ENCODE data around the gene CLDN11. TPM values are rescaled to one million over a fixed set of nuclear protein-coding genes. Genes with fewer than 3 reads are reported as not detected.

Gene CLDN11
- total and polyA plus RNA-seq, 2 donors (not counting 1 experiment from before 2014, with no cell fraction given) = 131 to 316 TPM

DNA sequence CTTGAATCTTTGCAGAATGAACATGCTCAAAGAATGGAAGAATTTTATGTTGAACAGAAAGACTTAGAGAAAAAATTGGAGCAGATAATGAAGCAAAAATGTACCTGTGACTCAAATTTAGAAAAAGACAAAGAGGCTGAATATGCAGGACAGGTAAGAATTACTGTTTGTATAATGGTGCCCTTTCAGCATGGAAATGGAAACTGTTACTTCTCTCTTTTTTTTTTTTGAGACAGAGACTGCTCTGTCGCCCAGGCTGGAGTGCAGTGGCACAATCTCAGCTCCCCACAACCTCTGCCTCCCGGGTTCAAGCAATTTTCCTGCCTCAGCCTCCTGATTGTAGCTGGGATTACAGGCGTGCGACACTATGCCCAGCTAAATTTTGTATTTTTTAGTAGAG is 27.6 kb upstream of the CLDN11 start:
- no peak for DNase-seq (ENCODE audit: low read depth in 2 of 2)
- Histone ChIP-seq H3K4me3 (replicated peaks in 1 of 4; ENCODE audit: control extremely low read depth in 1 of 4, insufficient read depth in 1 of 4, low read depth in 3 of 4, low read length in 4 of 4) (no peak overlapping the region), H3K4me2 (ENCODE audit: extremely low read depth, insufficient read depth, low read length) (no peak overlapping the region), H3K9ac (ENCODE audit: insufficient read depth, low read length) (no peak overlapping the region), H2AFZ (ENCODE audit: low read length) (no peak overlapping the region), H3K36me3 (ENCODE audit: control insufficient read depth, insufficient read depth, low read length) (peaks cover 2% of the 10 kb centered on the region), H4K20me1 (ENCODE audit: control insufficient read depth, extremely low read depth, insufficient read depth, low read length) (no peaks in the 10 kb centered on the region), H3K4me1 (ENCODE audit: control insufficient read depth, extremely low read depth, insufficient read depth, low read length) (no peaks in the 10 kb centered on the region), H3K27me3 (ENCODE audit: control insufficient read depth, insufficient read depth, low read length) (no peaks in the 10 kb centered on the region), H3K79me2 (ENCODE audit: control insufficient read depth, insufficient read depth, low read length) (no peaks in the 10 kb centered on the region), H3K9me3 (ENCODE audit: control insufficient read depth, insufficient read depth, low read depth, low read length) (no peaks in the 10 kb centered on the region), H3K27ac (ENCODE audit: insufficient read depth, low read length) (no peak overlapping the region)
- TF ChIP-seq, protein P1, sequence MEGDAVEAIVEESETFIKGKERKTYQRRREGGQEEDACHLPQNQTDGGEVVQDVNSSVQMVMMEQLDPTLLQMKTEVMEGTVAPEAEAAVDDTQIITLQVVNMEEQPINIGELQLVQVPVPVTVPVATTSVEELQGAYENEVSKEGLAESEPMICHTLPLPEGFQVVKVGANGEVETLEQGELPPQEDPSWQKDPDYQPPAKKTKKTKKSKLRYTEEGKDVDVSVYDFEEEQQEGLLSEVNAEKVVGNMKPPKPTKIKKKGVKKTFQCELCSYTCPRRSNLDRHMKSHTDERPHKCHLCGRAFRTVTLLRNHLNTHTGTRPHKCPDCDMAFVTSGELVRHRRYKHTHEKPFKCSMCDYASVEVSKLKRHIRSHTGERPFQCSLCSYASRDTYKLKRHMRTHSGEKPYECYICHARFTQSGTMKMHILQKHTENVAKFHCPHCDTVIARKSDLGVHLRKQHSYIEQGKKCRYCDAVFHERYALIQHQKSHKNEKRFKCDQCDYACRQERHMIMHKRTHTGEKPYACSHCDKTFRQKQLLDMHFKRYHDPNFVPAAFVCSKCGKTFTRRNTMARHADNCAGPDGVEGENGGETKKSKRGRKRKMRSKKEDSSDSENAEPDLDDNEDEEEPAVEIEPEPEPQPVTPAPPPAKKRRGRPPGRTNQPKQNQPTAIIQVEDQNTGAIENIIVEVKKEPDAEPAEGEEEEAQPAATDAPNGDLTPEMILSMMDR (conservative IDR thresholded peaks at IDR 0.05 in 1 of 2, IDR thresholded peaks at IDR 0.05 in 1 of 2; ENCODE audit: low read depth in 1 of 2, low read length in 2 of 2) = no peak
- TF ChIP-seq EZH2 (IDR thresholded peaks at IDR 0.05; ENCODE audit: low read length, missing control alignments) = no peak

DNA sequence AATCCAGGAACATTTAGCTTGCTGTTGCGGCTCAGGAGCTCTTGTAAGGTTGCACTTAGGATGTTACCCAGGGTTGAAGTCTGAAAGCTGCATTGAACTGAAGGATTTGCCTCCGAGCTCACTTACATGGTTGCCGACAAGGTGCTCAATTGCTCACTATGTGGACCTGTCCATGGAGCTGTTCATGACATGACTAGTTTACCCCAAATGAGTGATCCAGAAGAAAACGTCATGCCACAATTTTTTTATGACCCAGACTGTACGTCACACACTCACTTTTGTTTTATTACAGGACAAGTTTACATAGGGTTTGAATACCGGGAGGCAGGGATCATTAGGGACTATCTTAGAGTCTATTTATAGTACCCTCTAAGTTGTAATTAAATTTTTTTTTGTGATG is 21.0 kb upstream of the CLDN11 start:
- TF ChIP-seq, protein P1 (conservative IDR thresholded peaks at IDR 0.05 in 1 of 2, IDR thresholded peaks at IDR 0.05 in 1 of 2; ENCODE audit: low read depth in 1 of 2, low read length in 2 of 2) = no peak
- no peak for TF ChIP-seq EZH2 (IDR thresholded peaks at IDR 0.05; ENCODE audit: low read length, missing control alignments)
- H3K9ac ChIP-seq (ENCODE audit: insufficient read depth, low read length) = no peak overlapping the region
- no peaks in the 10 kb centered on the region for H3K9me3 ChIP-seq (ENCODE audit: control insufficient read depth, insufficient read depth, low read depth, low read length)
- H2AFZ ChIP-seq (ENCODE audit: low read length) = no peak overlapping the region
- no peaks in the 10 kb centered on the region for H3K4me1 ChIP-seq (ENCODE audit: control insufficient read depth, extremely low read depth, insufficient read depth, low read length)
- H3K79me2 ChIP-seq (ENCODE audit: control insufficient read depth, insufficient read depth, low read length) = no peaks in the 10 kb centered on the region
- H4K20me1 ChIP-seq (ENCODE audit: control insufficient read depth, extremely low read depth, insufficient read depth, low read length) = no peaks in the 10 kb centered on the region
- no peaks in the 10 kb centered on the region for H3K36me3 ChIP-seq (ENCODE audit: control insufficient read depth, insufficient read depth, low read length)
- no peak overlapping the region for H3K27ac ChIP-seq (ENCODE audit: insufficient read depth, low read length)
- no peak overlapping the region for H3K4me2 ChIP-seq (ENCODE audit: extremely low read depth, insufficient read depth, low read length)
- DNase-seq (ENCODE audit: low read depth in 2 of 2) = no peak
- no peak overlapping the region for H3K4me3 ChIP-seq (replicated peaks in 1 of 4; ENCODE audit: control extremely low read depth in 1 of 4, insufficient read depth in 1 of 4, low read depth in 3 of 4, low read length in 4 of 4)
- H3K27me3 ChIP-seq (ENCODE audit: control insufficient read depth, insufficient read depth, low read length) = no peaks in the 10 kb centered on the region

DNA sequence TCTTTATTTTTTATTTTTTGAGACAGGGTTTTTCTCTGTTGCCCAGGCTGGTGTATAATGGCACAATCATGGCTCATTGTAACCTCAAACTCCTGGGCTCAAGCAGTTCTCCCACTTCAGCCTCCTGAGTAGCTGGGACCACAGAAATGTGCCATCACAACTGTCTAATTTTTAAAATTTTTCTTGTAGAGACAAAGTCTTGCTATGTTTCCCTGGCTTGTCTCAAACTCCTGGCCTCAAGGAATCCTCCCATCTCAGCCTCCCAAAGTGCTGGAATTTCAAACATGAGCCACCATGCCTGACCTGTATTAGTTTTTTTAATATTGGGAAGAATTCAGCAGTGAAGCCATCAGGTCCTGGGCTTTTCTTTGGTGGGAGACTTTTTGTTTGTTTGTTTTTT is 13.6 kb upstream of the CLDN11 start:
- TF ChIP-seq, protein P1 (conservative IDR thresholded peaks at IDR 0.05 in 1 of 2, IDR thresholded peaks at IDR 0.05 in 1 of 2; ENCODE audit: low read depth in 1 of 2, low read length in 2 of 2) = no peak
- no peak for TF ChIP-seq EZH2 (IDR thresholded peaks at IDR 0.05; ENCODE audit: low read length, missing control alignments)
- Histone ChIP-seq H3K9me3 (ENCODE audit: control insufficient read depth, insufficient read depth, low read depth, low read length) (no peaks in the 10 kb centered on the region), H3K27ac (ENCODE audit: insufficient read depth, low read length) (no peak overlapping the region), H3K4me3 (replicated peaks in 1 of 4; ENCODE audit: control extremely low read depth in 1 of 4, insufficient read depth in 1 of 4, low read depth in 3 of 4, low read length in 4 of 4) (no peak overlapping the region), H2AFZ (ENCODE audit: low read length) (no peak overlapping the region), H3K27me3 (ENCODE audit: control insufficient read depth, insufficient read depth, low read length) (no peaks in the 10 kb centered on the region), H4K20me1 (ENCODE audit: control insufficient read depth, extremely low read depth, insufficient read depth, low read length) (no peaks in the 10 kb centered on the region), H3K9ac (ENCODE audit: insufficient read depth, low read length) (no peak overlapping the region), H3K4me1 (ENCODE audit: control insufficient read depth, extremely low read depth, insufficient read depth, low read length) (no peaks in the 10 kb centered on the region), H3K4me2 (ENCODE audit: extremely low read depth, insufficient read depth, low read length) (no peak overlapping the region), H3K79me2 (ENCODE audit: control insufficient read depth, insufficient read depth, low read length) (no peaks in the 10 kb centered on the region), H3K36me3 (ENCODE audit: control insufficient read depth, insufficient read depth, low read length) (no peaks in the 10 kb centered on the region)
- DNase-seq (ENCODE audit: low read depth in 2 of 2) = no peak

Measured in fibroblast of lung (primary cell).